GM12801 (cell line): Measurements from ENCODE around the gene ATP10A.

ENCODE experiments used
- TF ChIP-seq, protein P1 (sequence below): IDR thresholded peaks from one replicate; pipeline ENCODE4 v1.5.1; 2011; ENCODE audit warnings: control low read depth; ENCODE audit not compliant: insufficient read length; ENCODE audit errors: extremely low read depth

ATP10A gene

DNA sequence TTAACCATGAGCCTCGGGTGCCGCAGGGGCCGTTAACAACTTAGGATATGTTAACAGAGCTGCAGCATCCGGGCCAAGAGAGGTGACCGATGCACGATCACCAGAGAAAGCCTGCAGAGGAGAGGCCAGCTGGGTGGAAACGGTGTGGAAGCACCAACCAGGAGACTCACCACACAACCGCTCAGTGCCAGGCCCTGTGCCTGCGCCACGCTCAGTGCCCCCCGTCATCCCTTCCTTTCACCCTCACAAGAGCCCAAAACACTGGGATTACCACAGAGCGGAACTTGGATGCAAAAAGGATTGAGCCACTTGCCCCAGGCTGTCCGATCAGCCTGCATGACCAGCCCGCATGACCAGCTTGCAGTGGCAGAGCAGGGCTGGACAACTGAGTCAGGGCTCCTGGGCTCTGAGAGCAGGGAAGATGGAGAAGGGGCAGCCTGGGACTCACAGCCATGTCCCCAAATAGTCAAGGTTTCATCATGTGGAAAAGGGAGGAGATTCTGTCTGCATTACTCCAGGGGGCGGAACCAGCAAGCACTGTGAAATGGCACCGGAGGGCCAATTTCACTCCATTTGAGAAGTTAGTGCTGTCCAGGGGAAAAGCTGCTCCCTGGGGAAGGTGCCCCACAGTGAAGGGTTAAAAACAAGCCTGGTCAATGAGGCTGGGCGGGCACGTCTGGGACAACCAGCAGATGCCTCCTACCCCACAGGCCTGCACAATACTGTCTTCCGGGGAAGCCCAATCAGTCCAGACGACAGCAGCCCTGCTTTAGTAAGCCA, 156.8 kb downstream of the ATP10A start:
- TF ChIP-seq, protein P1, sequence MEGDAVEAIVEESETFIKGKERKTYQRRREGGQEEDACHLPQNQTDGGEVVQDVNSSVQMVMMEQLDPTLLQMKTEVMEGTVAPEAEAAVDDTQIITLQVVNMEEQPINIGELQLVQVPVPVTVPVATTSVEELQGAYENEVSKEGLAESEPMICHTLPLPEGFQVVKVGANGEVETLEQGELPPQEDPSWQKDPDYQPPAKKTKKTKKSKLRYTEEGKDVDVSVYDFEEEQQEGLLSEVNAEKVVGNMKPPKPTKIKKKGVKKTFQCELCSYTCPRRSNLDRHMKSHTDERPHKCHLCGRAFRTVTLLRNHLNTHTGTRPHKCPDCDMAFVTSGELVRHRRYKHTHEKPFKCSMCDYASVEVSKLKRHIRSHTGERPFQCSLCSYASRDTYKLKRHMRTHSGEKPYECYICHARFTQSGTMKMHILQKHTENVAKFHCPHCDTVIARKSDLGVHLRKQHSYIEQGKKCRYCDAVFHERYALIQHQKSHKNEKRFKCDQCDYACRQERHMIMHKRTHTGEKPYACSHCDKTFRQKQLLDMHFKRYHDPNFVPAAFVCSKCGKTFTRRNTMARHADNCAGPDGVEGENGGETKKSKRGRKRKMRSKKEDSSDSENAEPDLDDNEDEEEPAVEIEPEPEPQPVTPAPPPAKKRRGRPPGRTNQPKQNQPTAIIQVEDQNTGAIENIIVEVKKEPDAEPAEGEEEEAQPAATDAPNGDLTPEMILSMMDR = no peak

- TF ChIP-seq, protein P1 = no peak
Measured at GRCh38 chr15:25705433-25706115, 157.6 kb downstream of the ATP10A start.

DNA sequence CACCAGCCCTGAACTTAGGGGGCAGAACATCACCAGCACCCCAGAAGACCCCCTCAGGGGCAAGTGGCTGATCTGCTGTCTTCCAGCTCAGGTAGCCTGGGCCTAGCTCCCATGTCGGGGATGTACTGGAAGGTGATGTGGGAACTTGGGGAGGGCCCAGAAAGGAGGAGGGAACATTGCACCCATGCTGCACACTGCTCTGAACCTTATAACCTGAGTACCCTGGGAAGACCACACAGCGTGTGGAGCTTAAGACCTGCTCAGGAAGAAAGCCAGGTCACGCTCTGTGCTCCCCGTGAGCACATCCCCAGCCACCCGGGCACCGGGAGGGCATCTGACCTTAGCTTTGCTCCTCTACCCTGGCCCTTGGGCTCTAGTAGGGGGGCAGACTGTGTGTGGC, 159.4 kb downstream of the ATP10A start:
- TF ChIP-seq, protein P1 = no peak

GRCh38 chr15:25701721-25702465, 161.2 kb downstream of the ATP10A start:
- TF ChIP-seq, protein P1 = no peak

- TF ChIP-seq, protein P1 = no peak
Measured at GRCh38 chr15:25700916-25701315, 162.2 kb downstream of the ATP10A start.

GRCh38 chr15:25697586-25697985, 165.5 kb downstream of the ATP10A start:
- TF ChIP-seq, protein P1 = no peak
